Stromal cell of bone marrow (primary cell): ENCODE results near the gene SORCS2.
"Not testable (repeated sequence)": the region's sequence is repeated elsewhere in the genome, so short reads cannot be mapped to it uniquely, and the experiment has no call there.

Experiments used
- DNase-seq: peaks from one replicate; pipeline ENCODE4 v3.0.0-alpha.2; 2012; ENCODE audit warnings: low read depth

Gene SORCS2

GRCh38 chr4:7200801-7201200, 8.5 kb downstream of the SORCS2 start:
- no peak for DNase-seq

- no peak for DNase-seq
These were observed 9.3 kb downstream of the SORCS2 start for GRCh38 chr4:7201420-7202305.

- DNase-seq = no peak
These were observed 10.1 kb downstream of the SORCS2 start for GRCh38 chr4:7202411-7202810.

GRCh38 chr4:7204656-7205387, 12.5 kb downstream of the SORCS2 start:
- no peak for DNase-seq

- peak; percentile 46 for DNase-seq
These were observed 14.0 kb downstream of the SORCS2 start for GRCh38 chr4:7206385-7206784.

GRCh38 chr4:7206911-7207567, 14.7 kb downstream of the SORCS2 start:
- DNase-seq = peak; percentile 88

- DNase-seq = no peak
These were observed 15.4 kb downstream of the SORCS2 start for GRCh38 chr4:7207628-7208231.

GRCh38 chr4:7208509-7209451, 16.4 kb downstream of the SORCS2 start:
- no peak for DNase-seq

GRCh38 chr4:7209699-7210098, 17.4 kb downstream of the SORCS2 start:
- DNase-seq = no peak

- DNase-seq = peak; percentile 71
These were observed 18.5 kb downstream of the SORCS2 start for GRCh38 chr4:7210824-7211223.

- no peak for DNase-seq
These were observed 19.9 kb downstream of the SORCS2 start for GRCh38 chr4:7212101-7212674.

- no peak for DNase-seq
These were observed 20.6 kb downstream of the SORCS2 start for GRCh38 chr4:7212921-7213320.

GRCh38 chr4:7213807-7214206, 21.5 kb downstream of the SORCS2 start:
- DNase-seq = no peak

- no peak for DNase-seq
These were observed 22.0 kb downstream of the SORCS2 start for GRCh38 chr4:7214359-7214758.

- DNase-seq = not testable (repeated sequence)
These were observed 22.8 kb downstream of the SORCS2 start for GRCh38 chr4:7215187-7215586.

GRCh38 chr4:7217039-7217438, 24.7 kb downstream of the SORCS2 start:
- no peak for DNase-seq

GRCh38 chr4:7217474-7218321, 25.4 kb downstream of the SORCS2 start:
- DNase-seq = no peak

GRCh38 chr4:7218686-7219085, 26.3 kb downstream of the SORCS2 start:
- DNase-seq = no peak

- no peak for DNase-seq
These were observed 30.2 kb downstream of the SORCS2 start for GRCh38 chr4:7222521-7222920.

GRCh38 chr4:7223541-7223940, 31.2 kb downstream of the SORCS2 start:
- no peak for DNase-seq
